ENCODE data around the gene CCDC122.
"Not testable (repeated sequence)": the region's sequence is repeated elsewhere in the genome, so short reads cannot be mapped to it uniquely, and the experiment has no call there.

CCDC122 gene

GRCh38 chr13:43877326-43877725, 2.2 kb downstream of the CCDC122 start:
- DNase-seq (ENCODE audit: low spot score): no peak

- DNase-seq (ENCODE audit: low spot score): no peak
These were observed 3.2 kb downstream of the CCDC122 start for GRCh38 chr13:43876366-43876765.

- DNase-seq (ENCODE audit: low spot score): peak; percentile 32
These were observed 4.9 kb downstream of the CCDC122 start for GRCh38 chr13:43874504-43875092.

- DNase-seq (ENCODE audit: low spot score): no peak
These were observed 7.4 kb downstream of the CCDC122 start for GRCh38 chr13:43872181-43872580.

- DNase-seq (ENCODE audit: low spot score): no peak
These were observed 13.6 kb downstream of the CCDC122 start for GRCh38 chr13:43865892-43866291.

- no peak for DNase-seq (ENCODE audit: low spot score)
These were observed 14.6 kb downstream of the CCDC122 start for GRCh38 chr13:43864921-43865320.

- DNase-seq (ENCODE audit: low spot score): no peak
These were observed 17.7 kb downstream of the CCDC122 start for GRCh38 chr13:43861863-43862262.

GRCh38 chr13:43852923-43853404, 26.6 kb downstream of the CCDC122 start:
- no peak for DNase-seq (ENCODE audit: low spot score)

- no peak for DNase-seq (ENCODE audit: low spot score)
These were observed 28.7 kb downstream of the CCDC122 start for GRCh38 chr13:43850873-43851272.

GRCh38 chr13:43848001-43848649, 31.4 kb downstream of the CCDC122 start:
- no peak for DNase-seq (ENCODE audit: low spot score)

GRCh38 chr13:43846496-43847158, 32.9 kb downstream of the CCDC122 start:
- DNase-seq (ENCODE audit: low spot score): no peak

- DNase-seq (ENCODE audit: low spot score): no peak
These were observed 40.6 kb downstream of the CCDC122 start for GRCh38 chr13:43838909-43839308.

GRCh38 chr13:43835701-43836100, 43.8 kb downstream of the CCDC122 start:
- no peak for DNase-seq (ENCODE audit: low spot score)

GRCh38 chr13:43831088-43831487, 48.5 kb downstream of the CCDC122 start:
- no peak for DNase-seq (ENCODE audit: low spot score)

- no peak for DNase-seq (ENCODE audit: low spot score)
These were observed 49.1 kb downstream of the CCDC122 start for GRCh38 chr13:43830497-43830881.

- DNase-seq (ENCODE audit: low spot score): not testable (repeated sequence)
These were observed 54.9 kb downstream of the CCDC122 start for GRCh38 chr13:43824656-43825055.

GRCh38 chr13:43822969-43823368, 56.6 kb downstream of the CCDC122 start:
- DNase-seq (ENCODE audit: low spot score): no peak

GRCh38 chr13:43816401-43816889, 63.1 kb downstream of the CCDC122 start:
- DNase-seq (ENCODE audit: low spot score): no peak

GRCh38 chr13:43815204-43815603, 64.3 kb downstream of the CCDC122 start:
- DNase-seq (ENCODE audit: low spot score): no peak

- no peak for DNase-seq (ENCODE audit: low spot score)
These were observed 70.9 kb downstream of the CCDC122 start for GRCh38 chr13:43808676-43809075.

GRCh38 chr13:43805681-43806128, 73.8 kb downstream of the CCDC122 start:
- DNase-seq (ENCODE audit: low spot score): no peak

GRCh38 chr13:43805071-43805468, 74.5 kb downstream of the CCDC122 start:
- no peak for DNase-seq (ENCODE audit: low spot score)

GRCh38 chr13:43804461-43805070, 75.0 kb downstream of the CCDC122 start:
- peak; percentile 73 for DNase-seq (ENCODE audit: low spot score)

Measured in cerebellar cortex (tissue), 1 donor.